CMK (cell line): ENCODE results near the gene PPARG.
"Not testable (repeated sequence)": the region's sequence is repeated elsewhere in the genome, so short reads cannot be mapped to it uniquely, and the experiment has no call there.

Experiments
- DNase-seq: peaks from one replicate; pipeline ENCODE4 v3.0.0-alpha.2; 2010; ENCODE audit warnings: low read depth

Gene PPARG

DNA sequence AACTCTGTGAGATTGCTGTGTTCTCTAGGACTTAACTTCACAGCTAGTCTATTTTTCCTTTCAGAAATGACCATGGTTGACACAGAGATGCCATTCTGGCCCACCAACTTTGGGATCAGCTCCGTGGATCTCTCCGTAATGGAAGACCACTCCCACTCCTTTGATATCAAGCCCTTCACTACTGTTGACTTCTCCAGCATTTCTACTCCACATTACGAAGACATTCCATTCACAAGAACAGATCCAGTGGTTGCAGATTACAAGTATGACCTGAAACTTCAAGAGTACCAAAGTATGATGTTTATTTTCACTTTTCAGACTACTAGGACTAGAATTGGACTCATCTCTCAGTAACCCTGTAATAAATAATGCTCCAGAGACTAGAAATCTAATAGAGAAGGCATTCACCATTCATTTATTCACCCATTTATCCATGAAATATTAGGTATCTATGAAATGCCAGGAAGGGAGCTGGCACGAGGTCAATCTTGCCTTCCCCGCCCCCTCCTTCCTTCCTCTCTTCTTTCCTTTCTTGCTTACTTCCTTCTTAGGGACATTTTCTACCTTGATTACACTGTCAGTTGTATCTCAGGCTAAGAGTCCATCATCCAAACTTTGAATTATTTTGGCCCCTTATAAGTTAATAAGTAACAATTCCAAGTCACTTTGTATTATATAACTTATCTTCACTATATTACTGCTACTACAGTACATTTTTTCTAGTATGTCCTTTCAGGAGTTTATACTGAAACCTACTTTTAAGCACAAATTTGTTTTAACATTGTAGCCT lies 91.0 kb downstream of the PPARG start:
- DNase-seq = no peak

DNA sequence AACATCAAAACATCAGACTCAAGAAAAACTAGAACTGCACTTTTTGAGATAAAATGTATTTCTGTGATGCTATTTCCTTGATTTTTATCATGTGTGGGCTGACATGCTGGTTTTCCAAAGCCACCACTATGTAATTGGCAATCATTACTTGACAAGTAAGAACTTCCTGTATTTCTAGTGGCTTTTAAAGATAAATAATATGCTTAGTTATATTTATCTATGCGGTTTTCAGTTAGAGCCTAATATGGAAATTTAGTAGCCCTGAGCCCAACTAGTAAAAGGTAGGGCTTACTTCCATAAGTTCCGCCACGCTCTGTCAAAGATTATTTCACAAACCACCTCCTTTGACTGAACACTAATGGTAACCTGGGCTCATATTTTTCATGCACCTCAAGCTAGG lies 91.6 kb downstream of the PPARG start:
- no peak for DNase-seq

DNA sequence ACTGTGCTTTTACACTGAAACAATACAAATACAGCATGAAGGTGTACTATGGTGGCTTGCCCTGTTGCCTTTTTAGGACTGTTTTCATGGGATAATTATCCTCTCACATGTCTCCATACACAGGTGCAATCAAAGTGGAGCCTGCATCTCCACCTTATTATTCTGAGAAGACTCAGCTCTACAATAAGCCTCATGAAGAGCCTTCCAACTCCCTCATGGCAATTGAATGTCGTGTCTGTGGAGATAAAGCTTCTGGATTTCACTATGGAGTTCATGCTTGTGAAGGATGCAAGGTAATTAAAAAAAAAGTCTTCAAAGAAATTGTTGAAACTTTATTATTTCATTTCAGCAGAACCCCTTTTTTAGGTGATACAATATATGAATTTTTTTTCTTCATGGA lies 92.3 kb downstream of the PPARG start:
- DNase-seq = no peak

DNA sequence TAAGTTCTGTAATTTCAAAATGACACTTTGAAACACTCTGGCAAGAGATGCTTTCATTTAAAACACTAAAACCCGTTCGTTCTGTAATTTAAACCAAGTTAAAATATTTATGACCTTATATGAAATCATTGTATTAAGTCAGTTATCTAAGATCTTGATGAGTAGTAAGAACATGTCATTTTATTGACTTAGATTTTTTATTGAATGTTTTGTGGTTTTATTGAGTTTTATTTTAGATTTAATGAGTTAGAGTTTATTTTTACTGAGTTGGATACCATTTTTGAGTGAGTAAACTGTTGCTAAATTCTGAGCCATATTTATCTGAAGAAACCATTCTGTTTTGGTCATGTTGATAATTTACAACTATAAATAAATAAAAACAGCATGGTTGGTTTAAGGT lies 94.3 kb downstream of the PPARG start:
- DNase-seq = no peak

GRCh38 chr3:12384451-12385233 lies 95.8 kb downstream of the PPARG start:
- no peak for DNase-seq

DNA sequence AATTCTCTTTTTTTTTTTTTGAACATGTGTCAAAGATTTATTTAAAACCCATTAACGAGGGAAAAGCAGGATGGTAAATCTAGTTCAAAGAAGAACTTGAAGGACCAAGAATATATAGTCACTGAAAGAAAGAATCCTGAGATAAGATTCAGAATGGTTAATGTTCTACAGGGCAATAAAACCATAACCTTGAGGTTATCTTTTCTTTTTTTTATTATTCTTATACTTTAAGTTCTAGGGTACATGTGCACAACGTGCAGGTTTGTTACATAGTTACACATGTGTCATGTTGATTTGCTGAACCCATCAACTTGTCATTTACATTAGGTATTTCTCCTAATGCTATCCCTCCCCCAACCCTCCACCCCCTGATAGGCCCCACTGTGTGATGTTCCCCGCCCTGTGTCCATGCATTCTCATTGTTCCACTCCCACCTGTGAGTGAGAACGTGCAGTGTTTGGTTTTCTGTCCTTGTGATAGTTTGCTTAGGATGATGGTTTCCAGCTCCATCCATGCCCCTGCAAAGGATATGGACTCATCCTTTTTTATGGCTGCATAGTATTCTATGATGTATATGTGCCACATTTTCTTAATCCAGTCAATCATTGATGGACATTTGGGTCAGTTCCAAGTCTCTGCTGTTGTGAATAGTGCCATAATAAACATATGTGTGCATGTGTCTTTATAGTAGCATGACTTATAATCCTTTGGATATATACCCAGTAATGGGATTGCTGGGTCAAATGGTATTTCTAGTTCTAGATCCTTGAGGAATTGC lies 97.8 kb downstream of the PPARG start:
- DNase-seq = not testable (repeated sequence)

DNA sequence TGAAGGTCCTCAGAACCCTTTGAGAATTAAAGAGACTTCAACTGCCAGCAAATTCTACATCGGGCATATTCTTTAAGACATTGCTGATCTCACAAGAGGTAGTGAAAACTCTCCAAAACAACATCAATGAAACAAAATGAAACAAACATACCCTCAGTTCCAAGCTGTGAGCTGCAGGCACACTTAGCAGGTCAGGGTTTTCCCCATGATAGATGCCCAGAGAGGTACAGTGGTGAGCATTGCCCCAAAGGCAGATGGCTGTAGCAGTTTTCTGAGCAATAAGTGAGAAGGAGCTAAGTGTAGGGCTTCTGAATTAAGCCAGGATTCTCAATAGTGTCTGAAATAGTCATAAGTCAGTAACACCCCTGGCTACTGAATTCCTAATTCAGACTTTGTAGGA lies 99.3 kb downstream of the PPARG start:
- no peak for DNase-seq

DNA sequence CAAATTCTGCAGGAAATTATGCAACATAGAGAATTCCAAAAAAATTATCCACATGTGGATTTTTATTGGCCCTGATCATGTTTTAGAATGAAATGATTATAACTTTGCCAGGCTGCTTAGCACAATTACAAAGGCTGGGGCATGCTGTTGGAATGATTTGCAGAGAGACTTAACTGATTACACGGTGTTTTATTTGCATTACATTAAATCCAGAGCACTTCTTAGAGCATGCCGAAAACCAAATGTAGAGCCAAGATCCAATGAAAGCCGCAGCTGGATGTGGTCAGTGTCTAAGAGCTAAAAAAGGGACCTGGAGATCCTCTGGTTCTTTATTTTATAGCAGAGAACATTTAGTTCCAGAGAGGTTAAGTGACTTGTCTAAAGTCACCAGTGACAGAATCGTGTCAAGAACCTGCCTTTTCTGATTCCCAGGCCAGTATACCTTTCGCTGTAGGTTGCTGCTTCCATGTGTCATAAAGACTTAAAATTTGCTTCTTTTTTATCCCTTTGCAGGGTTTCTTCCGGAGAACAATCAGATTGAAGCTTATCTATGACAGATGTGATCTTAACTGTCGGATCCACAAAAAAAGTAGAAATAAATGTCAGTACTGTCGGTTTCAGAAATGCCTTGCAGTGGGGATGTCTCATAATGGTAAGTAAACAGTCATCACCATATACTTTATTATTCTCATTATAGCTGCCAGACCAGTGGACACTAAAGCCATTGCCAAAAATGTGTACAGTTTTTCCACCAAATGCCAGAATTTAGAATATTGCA lies 103.4 kb downstream of the PPARG start:
- no peak for DNase-seq

DNA sequence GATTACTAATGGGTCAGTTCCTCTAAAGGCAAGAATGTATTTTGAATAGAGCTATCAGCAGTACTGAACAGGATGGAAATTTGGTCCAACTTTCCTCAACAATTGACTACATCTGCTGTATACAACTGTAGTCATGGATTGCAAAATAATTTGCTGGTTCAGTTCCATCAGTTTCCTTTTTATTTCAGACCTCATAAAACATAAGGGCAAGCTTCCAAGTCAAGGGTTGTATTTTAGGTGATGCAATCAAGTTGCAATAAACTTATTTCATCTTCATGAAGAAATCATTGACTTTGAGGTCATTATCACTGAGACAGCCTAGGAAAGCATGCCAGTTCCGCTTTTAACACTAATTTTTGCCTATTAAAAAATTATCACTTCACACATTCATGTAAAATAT lies 105.0 kb downstream of the PPARG start:
- DNase-seq = no peak

- no peak for DNase-seq
These were observed 105.8 kb downstream of the PPARG start for GRCh38 chr3:12394569-12395271.

- no peak for DNase-seq
These were observed 106.6 kb downstream of the PPARG start for GRCh38 chr3:12395349-12396012.

- DNase-seq = no peak
These were observed 107.6 kb downstream of the PPARG start for GRCh38 chr3:12396471-12396870.

DNA sequence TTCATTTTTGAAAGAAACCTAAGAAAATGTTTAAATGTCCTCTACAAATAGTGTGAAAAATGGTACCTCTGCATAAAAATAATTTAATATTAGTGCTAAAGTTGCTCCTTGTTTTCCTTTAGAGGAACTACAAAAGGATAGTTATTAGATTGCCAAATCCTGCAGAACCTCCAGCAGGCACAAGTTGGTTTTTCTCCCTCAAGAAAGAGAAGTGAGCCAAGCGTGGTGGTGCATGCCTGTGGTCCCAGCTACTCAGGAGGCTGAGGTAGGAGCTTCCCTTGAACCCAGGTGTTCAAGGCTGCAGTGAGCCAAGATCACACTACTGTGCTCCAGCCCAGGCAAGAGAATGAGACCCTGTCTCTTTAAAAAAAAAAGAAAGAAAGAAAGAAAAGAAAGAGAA lies 110.4 kb downstream of the PPARG start:
- no peak for DNase-seq

GRCh38 chr3:12400616-12401194 lies 111.8 kb downstream of the PPARG start:
- DNase-seq = no peak

DNA sequence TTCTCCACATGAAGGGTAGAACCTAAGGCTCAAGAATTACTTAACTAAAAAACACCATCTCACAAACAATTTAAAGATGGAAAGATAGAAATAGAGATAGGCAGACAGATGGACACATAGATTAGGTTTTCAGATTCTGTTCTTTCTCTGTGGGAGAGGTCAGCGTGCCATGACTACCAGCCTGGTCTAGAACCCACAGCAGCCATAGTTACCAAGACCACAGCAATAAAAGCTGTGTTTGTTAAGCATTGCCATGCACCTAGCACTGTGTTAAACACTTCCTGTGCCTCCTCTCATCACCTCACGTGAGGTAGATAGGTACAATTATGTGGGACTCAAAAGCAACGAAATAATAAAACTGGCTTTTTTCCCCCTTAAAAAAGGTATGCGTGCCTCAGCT lies 112.3 kb downstream of the PPARG start:
- DNase-seq = no peak

- no peak for DNase-seq
These were observed 116.8 kb downstream of the PPARG start for GRCh38 chr3:12405432-12406272.

DNA sequence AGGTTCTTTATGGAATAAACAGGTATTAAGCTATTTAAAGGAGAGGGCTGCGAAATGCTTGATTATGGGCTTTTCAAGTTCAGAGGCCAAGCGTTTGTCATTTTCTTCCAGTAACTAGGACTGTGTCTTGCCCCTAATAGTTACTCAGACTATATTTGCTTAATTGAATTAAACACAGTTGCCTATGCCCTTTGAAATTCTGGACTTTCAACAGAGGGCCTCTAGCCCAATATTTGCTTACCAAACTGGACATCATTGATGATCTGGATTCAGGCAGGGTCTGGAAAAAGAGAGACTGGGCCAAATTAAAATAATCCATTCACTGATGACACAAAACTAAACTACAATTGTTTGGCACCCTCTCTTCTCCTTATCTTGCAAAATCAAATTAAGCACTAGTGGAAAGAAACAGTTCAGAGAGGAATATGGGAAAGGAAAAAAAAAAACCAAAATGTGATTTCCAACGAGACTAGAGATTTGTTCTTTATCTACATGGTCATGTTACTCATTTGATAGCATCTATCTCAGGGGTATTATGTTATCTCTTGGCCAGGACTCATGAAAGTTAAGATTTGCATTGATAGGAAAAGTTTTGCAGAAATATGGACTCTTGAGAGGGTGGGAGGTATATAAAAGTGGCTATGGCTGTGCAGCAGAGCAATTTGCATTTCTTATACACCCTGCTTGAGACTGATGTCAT lies 120.3 kb downstream of the PPARG start:
- DNase-seq = no peak

DNA sequence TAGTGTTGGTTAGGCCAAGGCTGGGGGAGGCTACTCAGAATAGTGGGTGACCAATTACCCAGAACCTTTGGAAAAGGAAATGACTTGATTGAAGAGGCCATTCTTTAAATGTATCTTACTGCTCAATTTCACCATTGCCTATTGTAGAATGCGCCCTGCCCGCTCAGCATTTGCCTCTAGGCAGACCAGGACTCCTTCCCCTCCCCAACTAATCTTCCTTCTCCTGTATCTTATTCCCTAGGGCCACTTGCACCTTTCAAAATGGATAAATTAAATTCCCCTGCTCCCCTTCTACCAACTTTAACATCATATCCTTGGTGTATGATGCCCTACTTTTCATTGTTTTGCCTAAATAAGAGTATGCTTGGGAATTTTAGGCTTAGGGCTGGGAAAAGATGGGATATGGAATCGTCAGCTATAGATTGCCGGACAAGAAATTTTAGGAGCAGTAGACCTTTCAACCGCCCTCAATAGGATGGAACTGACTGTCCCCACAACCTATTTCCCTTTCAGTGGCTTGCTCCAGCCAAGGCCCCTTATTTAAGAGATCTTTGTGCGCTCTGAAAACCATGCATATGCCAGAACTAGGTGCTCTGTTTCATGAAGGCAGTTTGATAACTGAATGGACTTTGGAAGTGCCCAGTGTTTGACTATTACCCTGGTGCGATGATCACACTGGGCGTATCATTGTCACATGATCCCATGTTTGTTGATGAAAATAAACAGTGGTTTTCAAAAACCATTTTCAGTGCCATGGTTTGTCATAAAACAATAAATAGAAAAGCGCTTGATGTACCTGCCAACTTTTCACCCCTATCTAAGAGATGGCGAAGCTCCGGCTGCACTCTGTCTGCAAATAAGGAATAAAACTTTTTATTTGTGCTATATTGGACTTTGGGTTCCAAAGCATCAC lies 121.1 kb downstream of the PPARG start:
- no peak for DNase-seq
